Endothelial cell of umbilical vein (primary cell): ENCODE results near the gene GALNT2. TPM values are rescaled to one million over a fixed set of nuclear protein-coding genes. Genes with fewer than 3 reads are reported as not detected.

Source experiments
- BruUV-seq: library from RNA; stranded (reverse); fragments of 400-500 nt; replicated peaks from 2 replicates; lab custom pipeline; 2021; lab: Mats Ljungman, UMichigan
- CTCF ChIA-PET: fragments of 300-600, 350-600 bp; sonication (Branson Sonifier 250); formaldehyde crosslinking; loops from one replicate; lab custom pipeline; 2021; ENCODE audit warnings: antibody characterized with exemption, inconsistent platforms; lab: Charles Lee
- POLR2A ChIA-PET: fragments of 300-600, 350-600 bp; sonication (Branson Sonifier 250); formaldehyde crosslinking; loops from one replicate; lab custom pipeline; 2021; ENCODE audit warnings: antibody characterized with exemption, inconsistent platforms; lab: Charles Lee
- DNase-seq: peaks from one replicate; pipeline ENCODE4 v3.0.0-alpha.2; 2011; ENCODE audit warnings: low read depth, low spot score
- FAIRE-seq: peaks from 2 replicates; lab custom pipeline; 2011; peaks lifted over from hg19 to GRCh38; lab: Jason Lieb, UNC
- H2AFZ ChIP-seq: 2 replicates; pipeline ENCODE4 v1.6.0; 2012; ENCODE audit warnings: low read depth, low read length, control low read depth, inconsistent platforms
- H3K27ac ChIP-seq: 2 replicates; pipeline ENCODE4 v1.5.1; 2011; ENCODE audit warnings: low read depth, mild to moderate bottlenecking, control low read depth, low read length, moderate library complexity; ENCODE audit not compliant: insufficient read depth
- H3K27me3 ChIP-seq, 2 experiments: 2 replicates each; pipeline versions ENCODE4 v1.6.0 to v1.6.1; 2011; ENCODE audit warnings: low read length in 2 of 2, mixed read lengths in 1 of 2; ENCODE audit not compliant: control insufficient read depth in 2 of 2, insufficient read depth in 2 of 2
- H3K36me3 ChIP-seq, 2 experiments: 2 replicates in 1 of 2; 3 replicates in 1 of 2; pipeline ENCODE4 v1.5.1; 2011; ENCODE audit warnings: low read length in 2 of 2, mild to moderate bottlenecking in 1 of 2, moderate library complexity in 1 of 2; ENCODE audit not compliant: control insufficient read depth in 2 of 2, insufficient read depth in 2 of 2; ENCODE audit errors: extremely low read depth in 1 of 2
- H3K4me1 ChIP-seq: 3 replicates; pipeline ENCODE4 v1.5.1; 2011; ENCODE audit warnings: mild to moderate bottlenecking, low read length; ENCODE audit not compliant: control insufficient read depth, insufficient read depth; ENCODE audit errors: extremely low read depth
- H3K4me2 ChIP-seq: 2 replicates; pipeline ENCODE4 v1.6.1; 2011; ENCODE audit warnings: low read length, control low read depth, mixed read lengths; ENCODE audit not compliant: insufficient read depth
- H3K4me3 ChIP-seq, 3 experiments: fragments of 200-600 bp in 1 of 3; sonication (generic), shearing (Covaris generic) in 1 of 3; replicated peaks in 1 of 3; 2 replicates each; pipeline ENCODE4 v1.5.1; 2011 to 2016; ENCODE audit warnings: control low read depth in 3 of 3, low read length in 3 of 3, mild to moderate bottlenecking in 2 of 3, inconsistent platforms in 1 of 3, low read depth in 1 of 3, moderate library complexity in 1 of 3; ENCODE audit not compliant: insufficient read depth in 1 of 3
- H3K79me2 ChIP-seq: 2 replicates; pipeline ENCODE4 v1.6.0; 2012; ENCODE audit warnings: low read length, inconsistent platforms; ENCODE audit not compliant: control insufficient read depth, insufficient read depth
- H3K9ac ChIP-seq: replicated peaks from 2 replicates; pipeline ENCODE3; 2011; ENCODE audit warnings: low read length, control low read depth; ENCODE audit not compliant: insufficient read depth; ENCODE audit errors: extremely low read depth
- H3K9me1 ChIP-seq: replicated peaks from 3 replicates; pipeline ENCODE4 v1.6.0; 2011; ENCODE audit warnings: mild to moderate bottlenecking, low read length; ENCODE audit not compliant: control insufficient read depth, insufficient read depth; ENCODE audit errors: extremely low read depth
- H3K9me3 ChIP-seq: replicated peaks from 2 replicates; pipeline ENCODE4 v1.5.1; 2012; ENCODE audit warnings: low read length, inconsistent platforms; ENCODE audit not compliant: control insufficient read depth, insufficient read depth
- H4K20me1 ChIP-seq: replicated peaks from 2 replicates; pipeline ENCODE3; 2011; ENCODE audit warnings: mild to moderate bottlenecking, low read length; ENCODE audit not compliant: control insufficient read depth, insufficient read depth; ENCODE audit errors: extremely low read depth
- EZH2 ChIP-seq: IDR thresholded peaks from 2 replicates; pipeline ENCODE4 v1.6.1; 2012; ENCODE audit warnings: borderline replicate concordance, low read depth, mild to moderate bottlenecking, moderate library complexity, low read length, inconsistent platforms; ENCODE audit not compliant: severe bottlenecking
- GATA2 ChIP-seq: IDR thresholded peaks from 2 replicates; pipeline ENCODE4 v1.7.0; 2011; ENCODE audit warnings: low read depth, mild to moderate bottlenecking, moderate library complexity, mixed read lengths, low read length; ENCODE audit not compliant: insufficient read length, insufficient read depth
- JUN ChIP-seq: IDR thresholded peaks from 2 replicates; pipeline ENCODE4 v1.6.1; 2011; ENCODE audit warnings: borderline replicate concordance, low read depth; ENCODE audit not compliant: insufficient read length, insufficient read depth
- POLR2A ChIP-seq: IDR thresholded peaks from 2 replicates; pipeline ENCODE4 v1.6.1; 2012; ENCODE audit warnings: low read depth, mild to moderate bottlenecking, control low read depth, low read length
- POLR2AphosphoS5 ChIP-seq: IDR thresholded peaks from 2 replicates; pipeline ENCODE4 v1.6.1; 2012; ENCODE audit warnings: low read depth, mild to moderate bottlenecking, control low read depth, low read length, moderate library complexity; ENCODE audit not compliant: insufficient read depth
- dilution Hi-C: fragments of 300-500 bp; cut with MboI; formaldehyde crosslinking; loops from one replicate; pipeline ENCODE4 v1.15.0; 2019; ENCODE audit warnings: low sequenced_read_pairs; ENCODE audit not compliant: extremely low pct_ligation_motif_present
- intact Hi-C: fragments of 100-400 bp; cut with micrococcal nuclease; formaldehyde crosslinking; loops from one replicate; pipeline ENCODE4 v1.10.0; 2022
- polyA plus RNA-seq, 4 experiments: library from polyadenylated mRNA; depleted of rRNA in 3 of 4; stranded (reverse) in 3 of 4; unstranded in 1 of 4; fragments of >200 nt; gene quantifications; 2 replicates each; pipeline versions ENCODE4 v1.2.1 to v1.2.3, GENCODE V29; 2011 to 2012; ENCODE audit warnings: missing spikeins in 1 of 4
- total RNA-seq: library from RNA; stranded (reverse); gene quantifications from 2 replicates; pipeline ENCODE4 v1.2.3, GENCODE V29; 2021

The GALNT2 gene
- total and polyA plus RNA-seq, 2 donors (not counting 3 experiments of a cell fraction or from before 2014, with no cell fraction given), result 56.3 to 77.5 TPM

GRCh38 chr1:230109895-230110667 is 43.0 kb downstream of the GALNT2 start:
- CTCF ChIA-PET, result interaction anchor here (1.1 to 1.2 kb wide), 3 partner anchors 10 to 30 kb away, joined by 3 read pairs; no protein-coding TSS in a partner anchor
- no peak overlapping the region for H3K9ac ChIP-seq
- no peak for FAIRE-seq
- H4K20me1 ChIP-seq, result no peaks in the 10 kb centered on the region
- BruUV-seq, result no TSS peak
- H3K79me2 ChIP-seq, result peaks cover 8% of the 10 kb centered on the region
- H3K27ac ChIP-seq, result no peak overlapping the region
- POLR2A ChIA-PET, result no interaction called here
- no peak overlapping the region for H3K4me3 ChIP-seq
- dilution Hi-C loops (no loop called here), intact Hi-C loops (loop anchor here (5.0 kb wide), 1 partner anchor 32 kb away; no protein-coding TSS in a partner anchor)
- H3K4me2 ChIP-seq, result no peak overlapping the region
- TF ChIP-seq JUN, result no peak
- H2AFZ ChIP-seq, result no peak overlapping the region
- H3K9me1 ChIP-seq, result no peaks in the 10 kb centered on the region
- DNase-seq, result no peak
- H3K9me3 ChIP-seq, result no peaks in the 10 kb centered on the region
- no peaks in the 10 kb centered on the region for H3K27me3 ChIP-seq
- H3K4me1 ChIP-seq, result peaks cover 23% of the 10 kb centered on the region
- H3K36me3 ChIP-seq, result no peaks in the 10 kb centered on the region

GRCh38 chr1:230110971-230111370 is 43.9 kb downstream of the GALNT2 start:
- H3K4me3 ChIP-seq, result no peak overlapping the region
- H3K36me3 ChIP-seq, result no peaks in the 10 kb centered on the region
- FAIRE-seq, result no peak
- H3K4me1 ChIP-seq, result peaks cover 15% of the 10 kb centered on the region
- POLR2A ChIA-PET, result no interaction called here
- no peak overlapping the region for H3K4me2 ChIP-seq
- H4K20me1 ChIP-seq, result no peaks in the 10 kb centered on the region
- TF ChIP-seq EZH2 (no peak), POLR2A (no peak), POLR2AphosphoS5 (no peak), GATA2 (no peak)
- H3K79me2 ChIP-seq, result peaks cover 8% of the 10 kb centered on the region
- no peak overlapping the region for H2AFZ ChIP-seq
- H3K9ac ChIP-seq, result no peak overlapping the region
- dilution Hi-C loops, result no loop called here
- intact Hi-C loops, result no loop called here
- no peaks in the 10 kb centered on the region for H3K9me1 ChIP-seq
- CTCF ChIA-PET, result interaction anchor here (1.2 kb wide), 1 partner anchor 10 kb away, joined by 3 read pairs; no protein-coding TSS in a partner anchor
- H3K27me3 ChIP-seq, result no peaks in the 10 kb centered on the region
- H3K27ac ChIP-seq, result no peak overlapping the region
- no peak for DNase-seq
- no peaks in the 10 kb centered on the region for H3K9me3 ChIP-seq
- BruUV-seq, result no TSS peak
